DOHH2 (cell line): ENCODE data around the gene SLC35A2.
A peak's percentile ranks its signal among the peaks of the same experiment; 100 is the strongest.

Source experiments
- H3F3A ChIP-seq: fragments of 200-600 bp; sonication (generic), shearing (Covaris generic); 2 replicates; pipeline ENCODE4 v1.6.0; 2016; ENCODE audit warnings: antibody characterized with exemption, mild to moderate bottlenecking; ENCODE audit not compliant: control insufficient read depth, insufficient read depth
- H3K27ac ChIP-seq: fragments of 200-600 bp; sonication (generic); 2 replicates; pipeline ENCODE4 v1.5.1; 2014; ENCODE audit warnings: low read depth, mild to moderate bottlenecking, low read length, moderate library complexity
- H3K27me3 ChIP-seq: fragments of 200-600 bp; sonication (generic); 2 replicates; pipeline ENCODE4 v1.6.1; 2014; ENCODE audit warnings: mild to moderate bottlenecking, low read length, mixed read lengths; ENCODE audit not compliant: control insufficient read depth
- H3K36me3 ChIP-seq: fragments of 200-600 bp; sonication (generic); 2 replicates; pipeline ENCODE4 v1.6.1; 2014; ENCODE audit warnings: mild to moderate bottlenecking, low read length, moderate library complexity, mixed read lengths; ENCODE audit not compliant: control insufficient read depth
- H3K4me1 ChIP-seq: fragments of 200-600 bp; sonication (generic); 2 replicates; pipeline ENCODE4 v1.6.1; 2014; ENCODE audit warnings: mild to moderate bottlenecking, low read length, mixed read lengths; ENCODE audit not compliant: control insufficient read depth
- H3K4me2 ChIP-seq: fragments of 200-600 bp; sonication (generic); 2 replicates; pipeline ENCODE4 v1.6.0; 2014; ENCODE audit warnings: mild to moderate bottlenecking, low read length, moderate library complexity
- H3K4me3 ChIP-seq: fragments of 200-600 bp; sonication (generic); 2 replicates; pipeline ENCODE4 v1.5.1; 2014; ENCODE audit warnings: mild to moderate bottlenecking, low read length, mixed read lengths
- H3K79me2 ChIP-seq: fragments of 200-600 bp; sonication (generic); 2 replicates; pipeline ENCODE4 v1.6.1; 2014; ENCODE audit warnings: mild to moderate bottlenecking, low read length, mixed read lengths; ENCODE audit not compliant: control insufficient read depth
- H3K9me2 ChIP-seq: fragments of 200-600 bp; sonication (generic); replicated peaks from 2 replicates; pipeline ENCODE4 v1.6.1; 2014; ENCODE audit warnings: mild to moderate bottlenecking, low read length, mixed read lengths; ENCODE audit not compliant: control insufficient read depth
- H3K9me3 ChIP-seq: fragments of 200-600 bp; sonication (generic); 2 replicates; pipeline ENCODE4 v1.6.1; 2014; ENCODE audit warnings: antibody characterized with exemption, low read length, mixed read lengths; ENCODE audit not compliant: control insufficient read depth, insufficient read depth
- H4K20me1 ChIP-seq: fragments of 200-600 bp; sonication (generic); 2 replicates; pipeline ENCODE4 v1.6.0; 2014; ENCODE audit warnings: low read depth, mild to moderate bottlenecking, antibody characterized with exemption, low read length, moderate library complexity; ENCODE audit not compliant: control insufficient read depth, insufficient read depth
- CTCF ChIP-seq: fragments of 200-600 bp; sonication (generic); IDR thresholded peaks from one replicate; pipeline ENCODE4 v1.5.1; 2014; ENCODE audit warnings: antibody characterized with exemption, mild to moderate bottlenecking, low read depth, low read length; ENCODE audit not compliant: poor library complexity, severe bottlenecking
- EZH2phosphoT487 ChIP-seq: fragments of 200-600 bp; sonication (generic); IDR thresholded peaks from 2 replicates; pipeline ENCODE4 v1.6.1; 2017; ENCODE audit warnings: borderline replicate concordance, mild to moderate bottlenecking, antibody characterized with exemption, low read length, moderate library complexity, mixed read lengths

Gene SLC35A2

GRCh38 chrX:48897625-48898306, 13.7 kb downstream of the SLC35A2 start, which contains the start of the genes PQBP1 and TIMM17B:
PQBP1 (plus strand) TSS chrX:48897930; CDS start chrX:48898510, 580 bp downstream.
TIMM17B (minus strand) TSS chrX:48897768; CDS start chrX:48897749, 19 bp downstream.
- no peaks in the 10 kb centered on the region for H3K9me2 ChIP-seq
- no peaks in the 10 kb centered on the region for H3K27me3 ChIP-seq
- peak within 1 kb of the TSS; percentile 81 for H3K27ac ChIP-seq
- peaks cover 13% of the 10 kb centered on the region for H3K4me1 ChIP-seq
- TF ChIP-seq EZH2phosphoT487, result no peak
- TF ChIP-seq CTCF, result no peak
- H4K20me1 ChIP-seq, result 0 out of 2 replicates have a peak, but pooled peaks cover 3% of the 10 kb centered on the region
- peak within 1 kb of the TSS; percentile 68 for H3K4me2 ChIP-seq
- peaks cover 20% of the 10 kb centered on the region for H3K36me3 ChIP-seq
- H3K9me3 ChIP-seq, result no peaks in the 10 kb centered on the region
- peaks cover 48% of the 10 kb centered on the region for H3K79me2 ChIP-seq
- H3K4me3 ChIP-seq, result peak within 1 kb of the TSS; percentile 88
- no peaks in the 10 kb centered on the region for H3F3A ChIP-seq

- Histone ChIP-seq H4K20me1 (0 out of 2 replicates have a peak, but pooled peaks cover 3% of the 10 kb centered on the region), H3K4me3 (peak overlapping the region; percentile 88), H3K27me3 (no peaks in the 10 kb centered on the region), H3K4me1 (peaks cover 14% of the 10 kb centered on the region), H3K4me2 (peak overlapping the region; percentile 56), H3K27ac (peak overlapping the region; percentile 81), H3K9me3 (no peaks in the 10 kb centered on the region), H3K9me2 (no peaks in the 10 kb centered on the region), H3K79me2 (peaks cover 48% of the 10 kb centered on the region), H3K36me3 (peaks cover 16% of the 10 kb centered on the region), H3F3A (no peaks in the 10 kb centered on the region)
- TF ChIP-seq CTCF, result no peak
- no peak for TF ChIP-seq EZH2phosphoT487
Measured at GRCh38 chrX:48897157-48897624, 14.3 kb downstream of the SLC35A2 start.

- Histone ChIP-seq H3K9me3 (no peaks in the 10 kb centered on the region), H3F3A (no peaks in the 10 kb centered on the region), H3K4me3 (peak overlapping the region; percentile 88), H3K4me2 (peak overlapping the region; percentile 56), H3K4me1 (peaks cover 18% of the 10 kb centered on the region), H3K27ac (peak overlapping the region; percentile 81), H4K20me1 (0 out of 2 replicates have a peak, but pooled peaks cover 3% of the 10 kb centered on the region), H3K36me3 (peaks cover 13% of the 10 kb centered on the region), H3K9me2 (no peaks in the 10 kb centered on the region), H3K79me2 (peaks cover 48% of the 10 kb centered on the region), H3K27me3 (no peaks in the 10 kb centered on the region)
- no peak for TF ChIP-seq EZH2phosphoT487
- no peak for TF ChIP-seq CTCF
Measured at GRCh38 chrX:48896611-48897011, 14.8 kb downstream of the SLC35A2 start.
